Nephron progenitor cell (in vitro differentiated cells): Measurements from ENCODE around the gene IRS2.

ENCODE experiments used
- DNase-seq: peaks from one replicate; pipeline ENCODE4 v3.0.0; 2021
- H3K27ac Mint-ChIP-seq: 2 replicates; pipeline ENCODE4 v1.8.0; 2021; ENCODE audit warnings: mild to moderate bottlenecking, moderate library complexity, mixed read lengths
- H3K27me3 Mint-ChIP-seq: 2 replicates; pipeline ENCODE4 v1.8.0; 2021; ENCODE audit warnings: mild to moderate bottlenecking, low read depth, mixed read lengths; ENCODE audit not compliant: poor library complexity
- H3K36me3 Mint-ChIP-seq: 2 replicates; pipeline ENCODE4 v1.8.0; 2021; ENCODE audit warnings: low read depth, mixed read lengths
- H3K4me1 Mint-ChIP-seq: 2 replicates; pipeline ENCODE4 v1.8.0; 2021; ENCODE audit warnings: mixed read lengths
- H3K4me3 Mint-ChIP-seq: 2 replicates; pipeline ENCODE4 v1.8.0; 2021; ENCODE audit warnings: mild to moderate bottlenecking, moderate library complexity, mixed read lengths
- H3K9me3 Mint-ChIP-seq: 2 replicates; pipeline ENCODE4 v1.8.0; 2021; ENCODE audit warnings: mild to moderate bottlenecking, moderate library complexity, mixed read lengths
- CTCF ChIP-seq: fragments of 200-600 bp; sonication (generic); IDR thresholded peaks from 2 replicates; pipeline ENCODE4 v1.5.0; 2021; ENCODE audit warnings: antibody characterized with exemption

Gene IRS2

GRCh38 chr13:109728791-109729731 is 57.3 kb downstream of the IRS2 start:
- no peak for TF ChIP-seq CTCF
- Mint-ChIP-seq H3K4me3 (no peak overlapping the region), H3K27me3 (peaks cover 12% of the 10 kb centered on the region), H3K36me3 (no peaks in the 10 kb centered on the region), H3K9me3 (peaks cover 6% of the 10 kb centered on the region), H3K4me1 (peaks cover 23% of the 10 kb centered on the region), H3K27ac (peak overlapping the region; percentile 77)
- DNase-seq: no peak

GRCh38 chr13:109728061-109728460 is 58.3 kb downstream of the IRS2 start:
- Mint-ChIP-seq H3K27ac (no peak overlapping the region), H3K36me3 (no peaks in the 10 kb centered on the region), H3K9me3 (peaks cover 6% of the 10 kb centered on the region), H3K27me3 (peaks cover 12% of the 10 kb centered on the region), H3K4me3 (no peak overlapping the region), H3K4me1 (peaks cover 23% of the 10 kb centered on the region)
- no peak for DNase-seq
- TF ChIP-seq CTCF: no peak

- H3K36me3 Mint-ChIP-seq: no peaks in the 10 kb centered on the region
- H3K9me3 Mint-ChIP-seq: peaks cover 5% of the 10 kb centered on the region
- TF ChIP-seq CTCF: no peak
- no peak overlapping the region for H3K27ac Mint-ChIP-seq
- DNase-seq: no peak
- H3K4me1 Mint-ChIP-seq: peaks cover 23% of the 10 kb centered on the region
- no peak overlapping the region for H3K4me3 Mint-ChIP-seq
- H3K27me3 Mint-ChIP-seq: peaks cover 12% of the 10 kb centered on the region
These were observed 59.1 kb downstream of the IRS2 start for GRCh38 chr13:109727251-109727650.

GRCh38 chr13:109725995-109726637 is 60.3 kb downstream of the IRS2 start:
- Mint-ChIP-seq H3K9me3 (no peaks in the 10 kb centered on the region), H3K4me3 (no peak overlapping the region), H3K4me1 (peaks cover 19% of the 10 kb centered on the region), H3K27me3 (peaks cover 12% of the 10 kb centered on the region), H3K27ac (no peak overlapping the region), H3K36me3 (no peaks in the 10 kb centered on the region)
- no peak for DNase-seq
- TF ChIP-seq CTCF: no peak

GRCh38 chr13:109725297-109725696 is 61.1 kb downstream of the IRS2 start:
- DNase-seq: no peak
- H3K4me3 Mint-ChIP-seq: no peak overlapping the region
- no peaks in the 10 kb centered on the region for H3K36me3 Mint-ChIP-seq
- H3K4me1 Mint-ChIP-seq: peaks cover 20% of the 10 kb centered on the region
- H3K9me3 Mint-ChIP-seq: no peaks in the 10 kb centered on the region
- peaks cover 12% of the 10 kb centered on the region for H3K27me3 Mint-ChIP-seq
- TF ChIP-seq CTCF: no peak
- no peak overlapping the region for H3K27ac Mint-ChIP-seq
